HCT116 (cell line): ENCODE results near the gene IFI44. TPM values are rescaled to one million over a fixed set of nuclear protein-coding genes. Genes with fewer than 3 reads are reported as not detected.

Experiments used
- ATAC-seq: fragments of 200-7000 bp; cut with Tn5 transposase; 2 replicates; pipeline ENCODE4 v1.9.1; 2020; ENCODE audit warnings: mild to moderate bottlenecking, moderate library complexity
- BruUV-seq: library from RNA; stranded (reverse); fragments of 400-500 nt; replicated peaks from 2 replicates; lab custom pipeline; 2021; lab: Mats Ljungman, UMichigan
- CTCF ChIA-PET: fragments of 300-600 bp; sonication (Branson Sonifier 250); formaldehyde crosslinking; loops from one replicate; lab custom pipeline; 2021; ENCODE audit warnings: antibody characterized with exemption; lab: Charles Lee
- POLR2A ChIA-PET: fragments of 300-600, 350-600 bp; sonication (Branson Sonifier 250); formaldehyde crosslinking; loops from one replicate; lab custom pipeline; 2021; ENCODE audit warnings: antibody characterized with exemption; lab: Charles Lee
- RAD21 ChIA-PET, 2 experiments: fragments of 300-600 bp; sonication (Branson Sonifier 250); formaldehyde crosslinking; loops; one replicate each; lab custom pipeline; 2023; ENCODE audit warnings: low total read pairs in 2 of 2; ENCODE audit not compliant: uncharacterized antibody in 2 of 2, unreplicated experiment in 2 of 2, low non-redundant PET in 1 of 2; lab: Charles Lee
- DNase-seq: peaks from one replicate; pipeline ENCODE4 v3.0.0-alpha.2; 2010; ENCODE audit warnings: low read depth, low spot score
- H2AFZ ChIP-seq: fragments of 200-600 bp; shearing (Covaris generic), sonication (generic); 2 replicates; pipeline ENCODE4 v1.6.1; 2017; ENCODE audit warnings: low read depth, mixed run types, mixed read lengths, antibody characterized with exemption, low read length; ENCODE audit not compliant: poor library complexity, severe bottlenecking
- H3K27ac ChIP-seq: 2 replicates; pipeline ENCODE4 v1.5.1; 2012; ENCODE audit warnings: low read depth, low read length
- H3K27me3 ChIP-seq: fragments of 200-600 bp; sonication (generic); 2 replicates; pipeline ENCODE4 v1.6.1; 2016; ENCODE audit warnings: mixed run types, low read length, mixed read lengths; ENCODE audit not compliant: insufficient read depth
- H3K36me3 ChIP-seq, 2 experiments: fragments of 200-500 bp in 1 of 2; fragments of 200-600 bp in 1 of 2; sonication (Bioruptor generic) in 1 of 2; sonication (generic) in 1 of 2; 2 replicates each; pipeline versions ENCODE4 v1.5.1 to v1.6.1; 2014 to 2016; ENCODE audit warnings: low read length in 2 of 2, inconsistent platforms in 1 of 2, mixed read lengths in 1 of 2, mixed run types in 1 of 2; ENCODE audit not compliant: insufficient read depth in 2 of 2, control insufficient read depth in 1 of 2
- H3K4me1 ChIP-seq, 2 experiments: fragments of 200-600 bp in 1 of 2; sonication (generic) in 1 of 2; 2 replicates each; pipeline versions ENCODE4 v1.5.1 to v1.6.1; 2012 to 2017; ENCODE audit warnings: low read length in 2 of 2, inconsistent platforms in 1 of 2, mild to moderate bottlenecking in 1 of 2, mixed read lengths in 1 of 2, mixed run types in 1 of 2, moderate library complexity in 1 of 2; ENCODE audit not compliant: insufficient read depth in 2 of 2, control insufficient read depth in 1 of 2
- H3K4me2 ChIP-seq: fragments of 200-600 bp; sonication (generic); 2 replicates; pipeline ENCODE4 v1.6.1; 2017; ENCODE audit warnings: mixed run types, low read length, mixed read lengths
- H3K4me3 ChIP-seq, 2 experiments: fragments of 200-600 bp in 1 of 2; sonication (generic) in 1 of 2; replicated peaks in 1 of 2; 2 replicates each; pipeline ENCODE4 v1.5.1; 2011 to 2016; ENCODE audit warnings: low read length in 2 of 2, control low read depth in 1 of 2, low read depth in 1 of 2, mild to moderate bottlenecking in 1 of 2, mixed read lengths in 1 of 2, mixed run types in 1 of 2
- H3K79me2 ChIP-seq: fragments of 200-600 bp; sonication (generic); 2 replicates; pipeline ENCODE4 v1.6.1; 2017; ENCODE audit warnings: mild to moderate bottlenecking, mixed run types, low read length, moderate library complexity, mixed read lengths; ENCODE audit not compliant: insufficient read depth
- H3K9ac ChIP-seq: fragments of 200-600 bp; sonication (generic); 2 replicates; pipeline ENCODE4 v1.6.1; 2016; ENCODE audit warnings: low read length, mixed read lengths
- H3K9me2 ChIP-seq: fragments of 200-600 bp; sonication (generic), shearing (Covaris generic); 2 replicates; pipeline ENCODE4 v1.6.1; 2017; ENCODE audit warnings: mixed run types, mild to moderate bottlenecking, moderate library complexity; ENCODE audit not compliant: insufficient read depth
- H3K9me3 ChIP-seq, 2 experiments: fragments of 200-500 bp in 1 of 2; fragments of 200-600 bp in 1 of 2; sonication (Bioruptor generic) in 1 of 2; sonication (generic) in 1 of 2; 2 replicates each; pipeline ENCODE4 v1.6.1; 2014 to 2017; ENCODE audit warnings: low read length in 2 of 2, mixed read lengths in 2 of 2, inconsistent platforms in 1 of 2, low read depth in 1 of 2, mild to moderate bottlenecking in 1 of 2, mixed run types in 1 of 2, moderate library complexity in 1 of 2; ENCODE audit not compliant: control insufficient read depth in 1 of 2, insufficient read depth in 1 of 2
- H4K20me1 ChIP-seq: fragments of 200-600 bp; sonication (generic), shearing (Covaris generic); 2 replicates; pipeline ENCODE4 v1.6.1; 2017; ENCODE audit warnings: mixed run types, mild to moderate bottlenecking, moderate library complexity; ENCODE audit not compliant: insufficient read depth
- CBX3 ChIP-seq: IDR thresholded peaks from 2 replicates; pipeline ENCODE4 v1.6.1; 2012; ENCODE audit warnings: low read depth
- CEBPB ChIP-seq: IDR thresholded peaks from 2 replicates; pipeline ENCODE4 v1.6.1; 2012; ENCODE audit warnings: low read depth
- EGR1 ChIP-seq: IDR thresholded peaks from 2 replicates; pipeline ENCODE4 v1.6.1; 2012; ENCODE audit warnings: low read depth
- EZH2 ChIP-seq: fragments of 200-600 bp; sonication (generic); IDR thresholded peaks from 2 replicates; pipeline ENCODE4 v1.6.1; 2017; ENCODE audit warnings: antibody characterized with exemption, mixed run types
- FOSL1 ChIP-seq: IDR thresholded peaks from 2 replicates; pipeline ENCODE4 v1.6.1; 2012; ENCODE audit warnings: low read depth
- POLR2A ChIP-seq: IDR thresholded peaks from 2 replicates; pipeline ENCODE4 v1.7.0; 2011; ENCODE audit warnings: borderline replicate concordance; ENCODE audit not compliant: insufficient read depth, insufficient read length; ENCODE audit errors: extremely low read depth
- POLR2AphosphoS5 ChIP-seq: IDR thresholded peaks from 2 replicates; pipeline ENCODE4 v1.6.1; 2011; ENCODE audit warnings: mild to moderate bottlenecking, low read depth, low read length, moderate library complexity
- RAD21 ChIP-seq: IDR thresholded peaks from 2 replicates; pipeline ENCODE4 v1.6.1; 2012; ENCODE audit warnings: low read depth, mild to moderate bottlenecking
- SIN3A ChIP-seq: IDR thresholded peaks from 2 replicates; pipeline ENCODE4 v1.6.1; 2012; ENCODE audit warnings: low read depth
- SP1 ChIP-seq: IDR thresholded peaks from 2 replicates; pipeline ENCODE4 v1.6.1; 2012; ENCODE audit warnings: low read depth
- YY1 ChIP-seq: IDR thresholded peaks from 2 replicates; pipeline ENCODE4 v1.6.1; 2011; ENCODE audit warnings: low read length, low read depth, moderate library complexity, mild to moderate bottlenecking; ENCODE audit not compliant: insufficient replicate concordance; ENCODE audit errors: extremely low read depth
- ZFX ChIP-seq: fragments of 450-650 bp; IDR thresholded peaks from 2 replicates; pipeline ENCODE4 v1.6.1; 2017
- ZNF274 ChIP-seq: fragments of 200-500 bp; sonication (Bioruptor generic); IDR thresholded peaks from 2 replicates; pipeline ENCODE4 v1.6.1; 2014; ENCODE audit warnings: mild to moderate bottlenecking, low read depth, low read length, inconsistent platforms
- intact Hi-C: fragments of 100-400 bp; cut with micrococcal nuclease; formaldehyde crosslinking; loops from 2 replicates; pipeline ENCODE4 v1.10.0; 2022
- total RNA-seq: library from RNA; stranded (reverse); gene quantifications from one replicate; pipeline ENCODE4 v1.2.1, GENCODE V29; 2021; ENCODE audit not compliant: unreplicated experiment
- TF ChIP-seq, protein P1 (sequence below): IDR thresholded peaks from 2 replicates; pipeline ENCODE4 v1.6.1; 2012
- TF ChIP-seq, protein P2 (sequence below): IDR thresholded peaks from 2 replicates; pipeline ENCODE4 v1.6.1; 2012
- TF ChIP-seq, protein P3 (sequence below): IDR thresholded peaks from 2 replicates; pipeline ENCODE4 v1.6.1; 2012; ENCODE audit warnings: low read depth

Gene IFI44
- total RNA-seq, 1 experiment from 2014 or later = 0.66 TPM

DNA sequence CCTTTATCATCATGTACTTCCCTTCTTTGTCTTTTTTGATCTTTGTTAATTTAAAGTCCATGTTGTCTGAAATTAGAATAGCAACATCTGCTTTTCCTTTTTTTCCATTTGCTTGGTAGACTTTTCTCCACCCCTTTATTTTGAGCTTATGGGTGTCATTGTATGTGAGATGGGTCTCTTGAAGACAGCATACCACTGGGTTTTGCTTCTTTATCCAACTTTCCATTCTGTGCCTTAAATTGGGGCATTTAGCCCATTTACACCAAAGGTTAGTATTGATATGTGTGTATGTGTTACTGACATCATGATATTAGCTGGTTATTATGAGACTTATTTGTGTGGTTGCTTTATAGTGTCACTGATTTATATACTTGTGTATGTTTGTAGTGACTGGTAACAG is 50.2 kb downstream of the IFI44 start (continued):
- no peak for TF ChIP-seq SIN3A
- TF ChIP-seq ZFX = no peak
- TF ChIP-seq, protein P1, sequence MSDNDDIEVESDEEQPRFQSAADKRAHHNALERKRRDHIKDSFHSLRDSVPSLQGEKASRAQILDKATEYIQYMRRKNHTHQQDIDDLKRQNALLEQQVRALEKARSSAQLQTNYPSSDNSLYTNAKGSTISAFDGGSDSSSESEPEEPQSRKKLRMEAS = no peak
- TF ChIP-seq SP1 = no peak
- TF ChIP-seq, protein P2, sequence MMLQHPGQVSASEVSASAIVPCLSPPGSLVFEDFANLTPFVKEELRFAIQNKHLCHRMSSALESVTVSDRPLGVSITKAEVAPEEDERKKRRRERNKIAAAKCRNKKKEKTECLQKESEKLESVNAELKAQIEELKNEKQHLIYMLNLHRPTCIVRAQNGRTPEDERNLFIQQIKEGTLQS = no peak
- TF ChIP-seq EZH2 = no peak

DNA sequence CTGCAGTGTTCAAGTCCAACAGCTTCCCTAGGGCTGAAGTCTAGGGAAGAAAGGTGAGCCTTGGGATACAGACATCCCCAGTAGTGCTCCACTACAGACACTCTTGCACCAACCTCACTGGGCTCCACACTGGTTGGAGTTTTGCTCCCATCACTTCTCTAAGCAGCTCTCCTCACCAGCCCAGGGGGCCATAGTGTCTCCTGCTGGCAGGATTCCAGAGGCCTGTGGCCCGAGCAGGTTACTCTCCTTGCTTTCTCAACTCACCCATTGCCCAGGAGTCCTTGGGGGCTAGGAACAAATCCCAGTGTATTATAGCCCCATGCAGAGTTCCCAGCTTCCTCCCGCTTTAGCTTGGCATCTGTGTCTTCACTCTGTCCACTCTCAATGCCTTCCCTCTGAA is 52.8 kb downstream of the IFI44 start:
- CTCF ChIA-PET = no interaction called here
- ATAC-seq = no peak

DNA sequence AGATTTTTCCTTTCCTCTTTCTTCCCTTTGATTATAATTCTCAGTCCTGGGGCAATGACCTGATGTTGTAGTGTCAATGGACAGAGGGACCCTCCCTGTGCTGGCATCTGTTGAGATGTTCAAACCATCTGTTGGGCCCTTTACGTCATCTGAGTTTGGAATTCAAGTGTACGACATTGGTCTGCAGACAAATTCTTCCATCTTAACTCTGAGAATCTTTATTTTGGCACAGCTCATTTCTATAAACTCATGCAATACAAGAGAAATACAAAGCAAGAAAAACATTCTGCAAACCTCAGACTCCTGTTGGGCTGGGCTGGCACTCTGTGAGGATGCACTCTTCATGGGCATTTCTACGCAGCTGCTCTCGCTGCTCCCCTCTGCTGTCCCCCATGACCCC is 54.2 kb downstream of the IFI44 start:
- DNase-seq = no peak
- RAD21 ChIA-PET = no interaction called here
- Histone ChIP-seq H3K27me3 (no peaks in the 10 kb centered on the region), H3K79me2 (no peaks in the 10 kb centered on the region), H2AFZ (no peak overlapping the region), H3K27ac (no peak overlapping the region), H3K36me3 (no peaks in the 10 kb centered on the region), H3K4me1 (no peaks in the 10 kb centered on the region), H3K9me3 (no peaks in the 10 kb centered on the region), H3K4me3 (no peak overlapping the region), H3K9ac (no peak overlapping the region), H3K9me2 (no peaks in the 10 kb centered on the region), H3K4me2 (no peak overlapping the region), H4K20me1 (no peaks in the 10 kb centered on the region)
- no peak for ATAC-seq
- intact Hi-C loops = no loop called here
- POLR2A ChIA-PET = no interaction called here
- no TSS peak for BruUV-seq
- CTCF ChIA-PET = no interaction called here
- TF ChIP-seq, protein P1 = no peak
- TF ChIP-seq POLR2AphosphoS5 (no peak), EGR1 (no peak), RAD21 (no peak), FOSL1 (no peak), ZNF274 (no peak), POLR2A (no peak), YY1 (no peak), CEBPB (no peak)
- TF ChIP-seq, protein P3, sequence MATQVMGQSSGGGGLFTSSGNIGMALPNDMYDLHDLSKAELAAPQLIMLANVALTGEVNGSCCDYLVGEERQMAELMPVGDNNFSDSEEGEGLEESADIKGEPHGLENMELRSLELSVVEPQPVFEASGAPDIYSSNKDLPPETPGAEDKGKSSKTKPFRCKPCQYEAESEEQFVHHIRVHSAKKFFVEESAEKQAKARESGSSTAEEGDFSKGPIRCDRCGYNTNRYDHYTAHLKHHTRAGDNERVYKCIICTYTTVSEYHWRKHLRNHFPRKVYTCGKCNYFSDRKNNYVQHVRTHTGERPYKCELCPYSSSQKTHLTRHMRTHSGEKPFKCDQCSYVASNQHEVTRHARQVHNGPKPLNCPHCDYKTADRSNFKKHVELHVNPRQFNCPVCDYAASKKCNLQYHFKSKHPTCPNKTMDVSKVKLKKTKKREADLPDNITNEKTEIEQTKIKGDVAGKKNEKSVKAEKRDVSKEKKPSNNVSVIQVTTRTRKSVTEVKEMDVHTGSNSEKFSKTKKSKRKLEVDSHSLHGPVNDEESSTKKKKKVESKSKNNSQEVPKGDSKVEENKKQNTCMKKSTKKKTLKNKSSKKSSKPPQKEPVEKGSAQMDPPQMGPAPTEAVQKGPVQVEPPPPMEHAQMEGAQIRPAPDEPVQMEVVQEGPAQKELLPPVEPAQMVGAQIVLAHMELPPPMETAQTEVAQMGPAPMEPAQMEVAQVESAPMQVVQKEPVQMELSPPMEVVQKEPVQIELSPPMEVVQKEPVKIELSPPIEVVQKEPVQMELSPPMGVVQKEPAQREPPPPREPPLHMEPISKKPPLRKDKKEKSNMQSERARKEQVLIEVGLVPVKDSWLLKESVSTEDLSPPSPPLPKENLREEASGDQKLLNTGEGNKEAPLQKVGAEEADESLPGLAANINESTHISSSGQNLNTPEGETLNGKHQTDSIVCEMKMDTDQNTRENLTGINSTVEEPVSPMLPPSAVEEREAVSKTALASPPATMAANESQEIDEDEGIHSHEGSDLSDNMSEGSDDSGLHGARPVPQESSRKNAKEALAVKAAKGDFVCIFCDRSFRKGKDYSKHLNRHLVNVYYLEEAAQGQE = no peak

More for the DNA sequence above, 52.8 kb downstream of the IFI44 start:
- Histone ChIP-seq H3K27ac (no peak overlapping the region), H4K20me1 (no peaks in the 10 kb centered on the region), H3K4me2 (no peak overlapping the region), H3K36me3 (no peaks in the 10 kb centered on the region), H2AFZ (no peak overlapping the region), H3K9me2 (no peaks in the 10 kb centered on the region), H3K9me3 (no peaks in the 10 kb centered on the region), H3K4me3 (no peak overlapping the region), H3K9ac (no peak overlapping the region), H3K27me3 (no peaks in the 10 kb centered on the region), H3K4me1 (no peaks in the 10 kb centered on the region), H3K79me2 (no peaks in the 10 kb centered on the region)
- ChIA-PET POLR2A (no interaction called here), RAD21 (no interaction called here)
- BruUV-seq = no TSS peak
- no peak for TF ChIP-seq POLR2A
- no peak for TF ChIP-seq FOSL1
- no peak for TF ChIP-seq CBX3
- TF ChIP-seq, protein P2 = no peak
- intact Hi-C loops = no loop called here
- DNase-seq = no peak
